Esophagus muscularis mucosa (tissue), 3 donors: ENCODE measurements around the gene TUBA1B.

ENCODE experiments used
- POLR2A ChIP-seq: fragments of 450-650 bp; IDR thresholded peaks from one replicate; pipeline ENCODE4 v1.6.1; 2017; ENCODE audit warnings: antibody characterized with exemption, moderate library complexity, mild to moderate bottlenecking, low read depth
- TF ChIP-seq, protein P1 (sequence below), 3 experiments: fragments of 200-600 bp in 2 of 3; fragments of 450-650 bp in 1 of 3; sonication (generic) in 2 of 3; IDR thresholded peaks; one replicate each; pipeline ENCODE4 v1.5.1; 2017 to 2019; ENCODE audit warnings: antibody characterized with exemption in 3 of 3, mild to moderate bottlenecking in 2 of 3, moderate library complexity in 1 of 3

- TF ChIP-seq, protein P1, sequence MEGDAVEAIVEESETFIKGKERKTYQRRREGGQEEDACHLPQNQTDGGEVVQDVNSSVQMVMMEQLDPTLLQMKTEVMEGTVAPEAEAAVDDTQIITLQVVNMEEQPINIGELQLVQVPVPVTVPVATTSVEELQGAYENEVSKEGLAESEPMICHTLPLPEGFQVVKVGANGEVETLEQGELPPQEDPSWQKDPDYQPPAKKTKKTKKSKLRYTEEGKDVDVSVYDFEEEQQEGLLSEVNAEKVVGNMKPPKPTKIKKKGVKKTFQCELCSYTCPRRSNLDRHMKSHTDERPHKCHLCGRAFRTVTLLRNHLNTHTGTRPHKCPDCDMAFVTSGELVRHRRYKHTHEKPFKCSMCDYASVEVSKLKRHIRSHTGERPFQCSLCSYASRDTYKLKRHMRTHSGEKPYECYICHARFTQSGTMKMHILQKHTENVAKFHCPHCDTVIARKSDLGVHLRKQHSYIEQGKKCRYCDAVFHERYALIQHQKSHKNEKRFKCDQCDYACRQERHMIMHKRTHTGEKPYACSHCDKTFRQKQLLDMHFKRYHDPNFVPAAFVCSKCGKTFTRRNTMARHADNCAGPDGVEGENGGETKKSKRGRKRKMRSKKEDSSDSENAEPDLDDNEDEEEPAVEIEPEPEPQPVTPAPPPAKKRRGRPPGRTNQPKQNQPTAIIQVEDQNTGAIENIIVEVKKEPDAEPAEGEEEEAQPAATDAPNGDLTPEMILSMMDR (IDR thresholded peaks at IDR 0.05), result no peak
- TF ChIP-seq POLR2A, result no peak
Measured at GRCh38 chr12:49093792-49094159, 37.4 kb downstream of the TUBA1B start.
